ENCODE measurements around the gene LNP1. TPM values are rescaled to one million over a fixed set of nuclear protein-coding genes. Genes with fewer than 3 reads are reported as not detected.
"Not testable (repeated sequence)": the region's sequence is repeated elsewhere in the genome, so short reads cannot be mapped to it uniquely, and the experiment has no call there.

The LNP1 gene
- total RNA-seq, 1 donor = 3.0 TPM

DNA sequence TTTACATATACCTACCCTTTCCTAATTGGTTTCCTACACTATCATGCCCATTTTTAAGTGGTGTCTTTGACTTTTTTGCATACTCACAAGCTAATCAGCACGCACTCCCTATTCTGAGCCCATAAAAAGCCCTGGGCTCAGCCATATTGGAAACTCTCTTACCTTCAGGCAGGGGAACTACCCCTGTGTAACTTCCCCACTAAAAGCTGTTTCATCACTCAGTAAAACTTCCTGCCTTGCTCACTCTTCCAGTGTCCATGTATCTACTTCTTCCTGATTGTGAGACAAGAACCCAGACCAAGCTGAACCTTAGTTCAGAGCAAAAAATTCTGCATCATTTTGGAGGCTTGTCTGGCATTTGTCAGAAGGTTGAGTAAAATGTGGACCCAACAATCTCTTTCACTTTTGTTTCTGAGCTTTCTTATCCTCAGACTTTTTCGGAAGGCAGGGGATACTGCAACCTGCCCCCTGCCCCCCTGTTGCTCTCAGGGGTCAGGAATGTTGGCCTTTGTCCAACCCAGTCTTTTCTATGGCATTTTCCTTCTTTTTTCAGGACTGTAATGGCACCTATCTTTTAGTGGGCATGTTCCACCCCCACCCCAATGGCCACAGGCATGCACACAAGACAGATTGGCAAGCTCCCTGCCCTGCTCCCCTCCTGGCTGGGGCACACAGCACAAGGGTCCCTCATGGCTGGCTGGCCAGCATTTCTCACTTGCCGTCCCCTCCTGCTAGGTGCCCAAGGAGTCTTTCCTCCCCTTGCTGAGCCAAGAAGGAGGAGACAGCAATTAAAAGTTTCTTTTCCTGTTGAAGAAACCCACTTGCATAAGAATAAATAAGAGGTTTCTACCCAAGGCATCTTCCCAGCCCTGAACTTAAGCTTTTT is 64.8 kb downstream of the LNP1 start:
- TF ChIP-seq CTCF (IDR thresholded peaks at IDR 0.05; ENCODE audit: insufficient read depth, low read length) = no peak
- DNase-seq (ENCODE audit: low read depth) = peak; percentile 23
- no peak overlapping the region for H3K4me3 ChIP-seq (ENCODE audit: low read depth, low read length)

GRCh38 chr3:100467133-100467532 is 65.8 kb downstream of the LNP1 start:
- no peak for DNase-seq (ENCODE audit: low read depth)
- H3K4me3 ChIP-seq (ENCODE audit: low read depth, low read length) = no peak overlapping the region
- no peak for TF ChIP-seq CTCF (IDR thresholded peaks at IDR 0.05; ENCODE audit: insufficient read depth, low read length)

DNA sequence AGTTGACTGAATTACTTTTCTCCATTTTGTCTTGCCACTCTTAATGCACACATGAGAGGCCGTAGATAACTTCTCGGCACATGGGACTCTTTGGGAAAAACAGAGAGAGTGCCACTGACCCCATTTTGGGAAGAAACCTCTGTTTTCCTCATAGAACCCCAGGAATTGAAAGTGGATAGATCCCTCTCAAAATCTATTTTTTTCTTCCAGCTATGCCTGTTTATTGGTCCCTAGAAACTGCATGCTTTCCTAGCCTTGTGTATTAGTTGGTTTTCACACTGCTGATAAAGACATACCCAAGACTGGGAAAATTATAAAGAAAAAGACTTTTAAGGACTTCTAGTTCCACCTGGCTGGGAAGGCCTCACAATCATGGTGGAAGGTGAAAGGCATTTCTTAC is 67.3 kb downstream of the LNP1 start:
- no peak for TF ChIP-seq CTCF (IDR thresholded peaks at IDR 0.05; ENCODE audit: insufficient read depth, low read length)
- no peak for DNase-seq (ENCODE audit: low read depth)
- no peak overlapping the region for H3K4me3 ChIP-seq (ENCODE audit: low read depth, low read length)

GRCh38 chr3:100470951-100471350 is 69.6 kb downstream of the LNP1 start:
- H3K4me3 ChIP-seq (ENCODE audit: low read depth, low read length) = no peak overlapping the region
- no peak for TF ChIP-seq CTCF (IDR thresholded peaks at IDR 0.05; ENCODE audit: insufficient read depth, low read length)
- no peak for DNase-seq (ENCODE audit: low read depth)

- DNase-seq (ENCODE audit: low read depth) = no peak
- TF ChIP-seq CTCF (IDR thresholded peaks at IDR 0.05; ENCODE audit: insufficient read depth, low read length) = no peak
- no peak overlapping the region for H3K4me3 ChIP-seq (ENCODE audit: low read depth, low read length)
These were observed 70.1 kb downstream of the LNP1 start for GRCh38 chr3:100471444-100471843.

DNA sequence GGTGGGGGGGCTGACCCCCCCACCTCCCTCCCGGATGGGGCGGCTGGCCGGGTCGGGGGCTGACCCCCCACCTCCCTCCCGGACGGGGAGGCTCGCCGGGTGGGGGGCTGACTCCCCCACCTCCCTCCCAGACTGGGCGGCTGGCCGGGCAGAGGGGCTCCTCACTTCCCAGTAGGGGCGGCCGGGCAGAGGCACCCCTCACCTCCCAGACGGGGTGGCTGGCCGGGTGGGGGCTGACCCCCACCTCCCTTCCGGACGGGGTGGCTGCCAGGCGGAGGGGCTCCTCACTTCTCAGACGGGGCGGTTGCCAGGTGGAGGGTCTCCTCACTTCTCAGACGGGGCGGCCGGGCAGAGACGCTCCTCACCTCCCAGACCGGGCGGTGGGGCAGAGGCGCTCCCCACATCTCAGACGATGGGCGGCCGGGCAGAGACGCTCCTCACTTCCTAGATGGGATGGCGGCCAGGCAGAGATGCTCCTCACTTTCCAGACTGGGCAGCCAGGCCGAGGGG is 76.6 kb downstream of the LNP1 start:
- DNase-seq (ENCODE audit: low read depth); H3K4me3 ChIP-seq (ENCODE audit: low read depth, low read length): not testable (repeated sequence)

DNA sequence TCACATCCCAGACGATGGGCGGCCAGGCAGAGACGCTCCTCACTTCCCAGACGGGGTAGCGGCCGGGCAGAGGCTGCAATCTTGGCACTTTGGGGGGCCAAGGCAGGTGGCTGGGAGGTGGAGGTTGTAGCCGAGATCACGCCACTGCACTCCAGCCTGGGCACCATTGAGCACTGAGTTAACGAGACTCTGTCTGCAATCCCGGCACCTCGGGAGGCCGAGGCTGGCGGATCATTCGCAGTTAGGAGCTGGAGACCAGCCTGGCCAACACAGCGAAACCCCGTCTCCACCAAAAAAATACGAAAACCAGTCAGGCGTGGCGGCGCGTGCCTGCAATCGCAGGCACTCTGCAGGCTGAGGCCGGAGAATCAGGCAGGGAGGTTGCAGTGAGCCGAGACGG is 77.2 kb downstream of the LNP1 start:
- not testable (repeated sequence) for DNase-seq (ENCODE audit: low read depth); H3K4me3 ChIP-seq (ENCODE audit: low read depth, low read length)

- H3K4me3 ChIP-seq (ENCODE audit: low read depth, low read length) = no peak overlapping the region
- no peak for DNase-seq (ENCODE audit: low read depth)
- no peak for TF ChIP-seq CTCF (IDR thresholded peaks at IDR 0.05; ENCODE audit: insufficient read depth, low read length)
These were observed 78.7 kb downstream of the LNP1 start for GRCh38 chr3:100480081-100480480.

Measured in fibroblast of the aortic adventitia (primary cell).